ENCODE results near the gene RFX4.

GRCh38 chr12:106766393-106766826, 183.6 kb downstream of the RFX4 start:
- TF ChIP-seq CTCF (IDR thresholded peaks at IDR 0.05; ENCODE audit: borderline replicate concordance, extremely low read depth, low read length, poor library complexity, severe bottlenecking) (no peak), EZH2 (IDR thresholded peaks at IDR 0.05; ENCODE audit: borderline replicate concordance, low read depth, low read length, severe bottlenecking) (no peak)
